HG03108 (cell line): ENCODE data around the gene RASSF7.
A peak's percentile ranks its signal among the peaks of the same experiment; 100 is the strongest.
"Not testable (repeated sequence)": the region's sequence is repeated elsewhere in the genome, so short reads cannot be mapped to it uniquely, and the experiment has no call there.

ENCODE experiments used
- ATAC-seq: cut with Tn5 transposase; IDR thresholded peaks from one replicate; pipeline ENCODE4 v1.9.1; 2021; ENCODE audit warnings: moderate library complexity; ENCODE audit not compliant: unreplicated experiment

The RASSF7 gene

DNA sequence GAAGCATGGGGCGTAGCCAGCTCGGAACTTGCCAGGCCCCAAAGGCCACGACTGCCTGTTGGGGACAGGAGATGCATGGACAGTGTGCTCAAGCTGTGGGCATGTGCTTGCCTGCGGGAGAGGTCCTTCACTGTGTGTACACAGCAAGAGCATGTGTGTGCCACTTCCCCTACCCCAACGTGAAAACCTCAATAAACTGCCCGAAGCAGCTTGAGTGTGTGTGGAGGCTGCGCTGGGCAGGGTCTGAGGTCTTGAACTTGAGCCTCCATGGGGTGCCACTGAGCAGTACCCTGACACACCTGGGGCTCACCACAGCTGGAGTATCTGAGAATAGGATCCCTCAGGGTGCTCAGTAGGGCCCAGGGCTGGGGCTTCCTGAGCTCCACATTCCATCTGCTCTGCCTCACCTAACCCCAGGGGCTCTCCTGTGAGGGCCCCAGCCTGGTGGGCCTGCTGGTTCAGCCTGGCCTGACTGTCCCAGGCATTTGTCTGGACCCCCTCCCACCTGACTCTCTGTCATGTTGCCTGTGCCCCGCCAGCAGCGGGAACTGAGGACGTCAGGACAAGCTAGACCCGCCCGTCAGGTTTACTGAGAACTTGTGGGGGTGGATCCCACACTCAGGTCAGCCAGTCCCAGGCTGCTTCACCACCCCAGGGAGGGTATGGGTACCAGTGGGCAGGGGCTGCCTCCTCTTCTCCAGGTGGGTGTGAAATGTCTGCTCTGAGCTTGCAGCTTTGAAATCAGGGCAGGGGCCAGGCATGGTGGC is 3.2 kb downstream of the RASSF7 start:
- ATAC-seq = no peak

DNA sequence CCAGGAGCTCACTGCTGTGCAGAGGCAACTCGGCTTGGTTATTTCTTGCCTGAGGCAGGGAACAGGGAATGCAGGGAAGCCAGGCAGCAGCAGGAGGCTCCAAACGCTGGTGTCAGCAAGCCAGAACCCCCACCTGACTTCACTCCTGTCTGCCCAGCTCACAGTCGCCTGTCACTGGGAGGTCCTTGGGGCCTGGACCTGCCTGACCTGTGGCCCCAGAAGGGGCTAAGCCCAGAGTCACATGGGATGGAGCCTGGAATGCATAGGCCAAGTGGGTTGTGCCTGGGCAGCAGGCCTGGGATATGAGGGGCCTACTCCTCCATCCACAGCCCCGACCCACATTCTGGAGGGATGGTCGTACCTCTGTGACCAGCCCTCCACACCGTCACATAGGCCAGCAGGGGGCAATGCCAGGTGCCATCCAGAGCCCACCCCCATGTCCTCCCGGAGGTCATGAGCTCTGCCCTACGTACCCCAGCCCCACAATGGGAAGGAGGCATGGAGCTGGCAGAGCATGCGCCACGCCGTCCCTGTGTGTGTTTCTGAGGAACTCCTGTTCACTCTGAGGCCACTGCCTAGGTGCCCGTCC is 5.2 kb downstream of the RASSF7 start:
- ATAC-seq = no peak

DNA sequence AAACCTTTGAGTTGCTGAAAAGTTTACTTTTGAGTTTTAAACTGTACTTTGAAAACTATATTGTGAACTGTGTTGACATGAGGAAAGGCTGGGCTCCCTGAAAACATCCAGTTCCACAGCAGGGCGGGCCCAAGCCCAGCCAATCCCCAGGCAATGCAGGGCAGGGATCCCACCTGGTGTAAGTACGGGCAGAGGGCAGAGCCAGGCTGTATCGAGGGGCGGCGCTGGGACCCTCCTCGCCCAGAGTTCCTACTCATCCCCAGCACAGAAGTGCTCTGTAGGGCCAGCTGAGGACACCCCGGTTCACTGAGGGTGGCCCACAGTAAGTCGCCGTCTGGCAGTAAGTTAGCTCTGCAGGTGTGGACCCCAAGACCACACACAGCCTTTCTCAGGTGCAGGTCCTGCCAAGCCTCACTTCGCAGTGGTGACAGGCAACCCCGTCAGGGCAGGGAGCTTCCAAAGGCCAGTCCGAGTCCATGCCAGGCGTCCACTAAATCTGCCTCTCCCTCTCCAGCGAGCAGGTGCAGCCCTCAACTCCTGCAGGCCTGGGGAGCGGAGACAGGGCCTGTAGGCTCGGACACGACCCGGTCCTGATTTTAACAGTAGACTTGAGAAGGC is 6.3 kb downstream of the RASSF7 start:
- ATAC-seq = no peak

DNA sequence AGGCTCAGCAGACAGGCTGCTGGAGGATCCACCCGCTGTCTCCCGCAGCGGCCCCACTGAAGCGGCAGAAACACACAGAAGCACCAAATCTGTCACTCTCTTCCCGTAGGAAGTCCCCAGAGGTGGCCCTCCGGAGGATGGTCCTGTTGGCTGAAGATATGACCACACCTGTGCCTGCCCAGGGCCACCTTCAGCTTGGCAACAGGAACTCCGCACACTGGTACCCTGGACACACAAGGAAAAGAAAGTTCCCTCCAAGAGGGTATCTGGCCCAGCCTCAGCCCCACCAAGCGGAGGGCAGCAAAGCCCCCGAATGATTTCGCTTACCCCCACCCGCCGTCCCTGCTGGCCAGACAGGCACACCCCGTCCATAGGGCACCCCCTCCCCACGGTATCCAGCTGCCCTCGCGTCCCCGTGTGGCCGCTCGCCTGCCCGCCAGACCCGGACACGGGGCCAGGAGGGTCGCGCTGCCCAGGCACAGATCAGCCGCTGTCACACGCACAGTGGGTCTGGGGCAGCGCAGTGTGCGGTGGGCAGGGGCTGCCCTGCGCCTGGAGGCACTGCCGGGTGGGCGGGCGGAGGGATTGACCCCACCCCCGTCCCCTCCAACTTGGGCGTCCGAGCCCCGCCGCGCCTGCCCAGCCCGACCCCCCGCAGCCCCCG is 7.0 kb downstream of the RASSF7 start:
- no peak for ATAC-seq

DNA sequence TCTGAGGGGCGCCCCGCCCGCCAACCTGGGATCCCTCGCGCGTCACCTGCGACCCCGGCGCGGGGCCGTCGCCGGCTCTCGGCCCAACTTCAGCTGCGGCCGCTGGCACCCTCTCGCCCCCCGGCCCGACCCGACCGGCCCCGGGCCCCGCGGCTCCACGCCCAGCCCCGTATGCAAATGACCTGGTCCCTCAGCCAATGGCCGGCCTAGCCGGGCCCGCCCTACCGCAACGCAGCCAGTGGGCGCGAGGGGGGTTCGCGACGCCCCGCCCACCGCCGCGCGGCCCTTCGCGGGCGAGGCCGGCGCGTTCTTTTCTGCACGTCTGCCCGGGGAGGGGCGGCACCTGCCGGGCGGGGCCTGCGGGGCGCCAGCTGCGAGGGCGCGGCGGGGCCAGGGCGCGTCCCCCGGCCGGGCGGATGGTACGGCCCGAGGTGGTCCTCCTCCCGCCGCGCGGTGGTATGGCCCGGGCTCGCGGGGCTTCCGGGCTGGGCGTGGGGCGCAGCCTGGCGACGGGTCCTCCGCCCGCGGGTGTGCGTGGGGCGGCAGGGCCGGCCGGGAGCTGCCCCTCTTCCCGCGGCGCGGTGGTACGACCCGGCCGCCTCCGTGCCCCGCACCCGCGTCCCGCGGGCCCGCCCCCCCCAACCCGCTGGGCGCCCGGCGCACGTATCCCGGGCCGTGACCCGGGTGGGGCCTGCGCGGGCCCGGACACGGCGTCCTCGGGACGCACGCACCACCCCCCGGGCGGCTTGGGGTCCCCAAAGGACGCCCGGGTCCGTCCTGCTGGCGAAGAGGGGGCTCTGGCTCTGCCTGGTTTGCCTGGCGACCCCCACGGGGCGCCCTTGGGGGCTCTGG is 7.8 kb downstream of the RASSF7 start:
- peak; percentile 85 for ATAC-seq

DNA sequence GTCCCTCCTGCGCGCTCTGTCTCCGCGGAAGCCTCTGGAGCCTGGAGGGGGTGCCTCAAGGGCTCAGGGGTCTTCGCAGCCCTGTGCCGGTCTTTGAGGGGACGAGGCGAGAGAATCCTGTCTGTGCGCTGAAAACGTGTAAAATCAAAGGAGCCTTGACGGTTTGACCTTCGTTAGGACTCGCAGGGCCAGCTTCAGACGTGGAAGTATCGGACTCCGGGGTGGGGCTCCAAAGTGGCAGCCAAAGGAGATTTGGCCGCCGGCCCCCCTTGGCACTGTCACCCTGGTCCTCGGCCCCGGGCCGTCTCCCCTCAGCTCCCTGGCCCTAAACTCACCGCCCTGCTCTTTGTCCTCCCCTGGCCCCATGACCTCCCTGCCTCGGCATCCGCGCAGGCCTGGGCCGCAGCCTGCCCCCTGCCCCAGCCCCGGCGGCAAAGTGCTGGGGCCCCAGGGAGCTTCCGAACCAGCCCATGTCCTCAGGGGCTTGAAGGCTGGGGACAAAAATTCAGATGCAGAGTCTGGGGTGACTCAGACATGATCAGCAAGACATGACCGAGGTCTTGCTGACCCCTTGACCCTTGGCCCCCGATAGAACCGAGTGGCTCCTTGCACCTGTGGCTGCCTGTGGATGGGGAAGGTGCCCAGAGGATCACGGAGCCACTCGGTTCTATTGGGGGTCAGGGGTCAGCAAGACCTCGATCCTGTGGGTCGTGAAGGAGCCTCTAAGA is 8.6 kb downstream of the RASSF7 start:
- no peak for ATAC-seq

DNA sequence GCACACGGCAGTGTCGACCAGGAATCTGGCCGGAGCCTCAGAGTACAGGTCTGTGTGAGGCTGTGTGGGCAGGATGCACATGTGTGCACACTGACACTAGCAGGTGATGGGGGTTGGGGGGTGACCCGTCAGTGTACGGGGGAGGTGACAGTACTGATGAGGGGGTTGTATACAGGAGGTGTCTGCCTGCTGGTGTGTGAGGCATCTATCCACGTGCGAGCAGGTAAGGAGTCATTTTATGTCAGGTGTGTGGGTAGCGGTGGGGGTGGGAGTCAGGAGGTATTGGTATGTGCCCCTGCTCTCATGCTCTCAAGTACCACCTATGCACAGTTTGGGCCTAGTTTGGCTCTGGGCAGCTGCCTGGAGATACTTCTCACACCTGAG is 11.0 kb downstream of the RASSF7 start:
- no peak for ATAC-seq

DNA sequence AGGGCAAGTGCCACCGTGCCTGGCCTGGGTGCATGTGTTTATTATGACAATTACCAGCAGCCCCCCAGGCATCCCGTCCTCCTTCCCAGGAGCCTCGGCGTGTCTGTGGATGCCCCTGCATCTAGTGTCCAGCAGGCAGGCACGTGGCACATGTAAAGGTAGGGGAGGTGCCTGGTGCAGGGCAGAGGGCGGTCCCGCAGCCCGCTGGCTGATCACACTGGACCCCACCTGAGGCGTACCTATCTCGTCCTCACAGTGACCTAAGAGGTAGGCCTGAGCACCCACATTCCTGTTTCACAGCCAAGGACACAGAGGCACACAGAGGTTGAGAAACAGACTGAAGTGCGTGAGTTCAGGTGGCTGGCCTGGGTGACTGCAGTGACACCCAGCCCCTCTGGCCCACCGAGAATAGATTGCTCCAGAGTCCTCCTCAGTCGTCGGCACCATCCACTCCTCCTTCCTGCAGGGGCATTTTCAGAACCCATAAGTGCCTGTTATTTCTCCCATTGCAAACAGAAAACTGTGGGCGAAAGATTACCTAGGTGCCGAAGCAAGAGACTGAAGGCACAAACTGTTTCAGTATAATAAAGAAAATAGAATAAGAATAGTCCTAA is 12.5 kb downstream of the RASSF7 start:
- ATAC-seq = no peak

DNA sequence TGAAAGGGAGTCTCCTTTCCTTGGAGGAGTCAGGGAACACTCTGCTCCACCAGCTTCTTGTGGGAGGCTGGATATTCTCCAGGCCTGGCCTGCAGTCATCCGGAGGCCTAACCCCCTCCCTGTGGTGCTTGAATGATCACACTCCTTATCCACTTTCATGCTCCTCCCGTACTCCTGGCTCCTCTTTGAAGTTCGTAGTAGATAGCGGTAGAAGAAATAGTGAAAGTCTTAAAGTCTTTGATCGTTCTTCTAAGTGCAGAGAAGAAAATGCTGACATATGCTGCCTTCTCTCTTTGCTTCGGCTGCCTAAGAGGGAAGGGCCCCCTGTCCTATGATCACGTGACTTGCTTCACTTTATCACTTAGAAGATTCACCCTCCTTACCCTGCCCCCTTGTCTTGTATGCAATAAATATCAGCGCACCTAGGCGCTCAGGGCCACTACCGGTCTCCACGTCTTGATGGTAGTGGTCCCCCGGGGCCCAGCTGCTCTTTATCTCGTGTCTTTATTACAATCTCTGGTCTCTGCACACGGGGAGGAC is 13.3 kb downstream of the RASSF7 start:
- not testable (repeated sequence) for ATAC-seq

DNA sequence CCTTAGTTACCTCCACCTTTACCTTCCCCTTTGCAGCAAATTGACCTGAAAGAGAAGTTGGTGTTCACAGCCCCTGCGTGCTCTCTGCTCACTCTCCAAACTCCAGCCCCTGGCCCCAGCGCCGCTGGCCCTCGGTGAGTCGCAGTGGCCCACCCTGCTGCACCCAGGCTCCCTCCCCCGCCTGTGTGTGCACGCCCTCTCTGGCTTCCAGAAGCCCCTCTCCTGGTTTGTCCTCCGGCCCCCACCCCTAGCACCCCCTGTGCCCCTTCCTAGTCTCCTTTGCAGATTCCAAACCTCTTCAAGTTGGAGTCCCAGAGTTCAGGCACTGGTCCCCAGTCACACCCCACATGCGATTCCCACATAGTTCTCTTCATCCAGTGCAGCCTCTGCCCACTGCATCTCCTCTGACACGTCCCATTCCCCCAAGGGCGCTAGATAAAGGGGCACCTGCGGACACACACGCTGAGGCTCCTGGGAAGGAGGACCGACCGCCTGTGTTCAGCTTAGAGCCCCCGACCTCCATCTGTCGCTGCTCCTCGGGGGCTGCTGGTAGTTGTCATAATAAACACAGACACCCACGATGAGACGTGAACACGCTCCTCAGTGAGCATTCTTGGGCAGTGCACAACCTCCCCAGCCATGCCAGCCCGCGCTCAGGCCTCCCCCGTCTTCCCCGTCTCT is 14.0 kb downstream of the RASSF7 start:
- no peak for ATAC-seq

DNA sequence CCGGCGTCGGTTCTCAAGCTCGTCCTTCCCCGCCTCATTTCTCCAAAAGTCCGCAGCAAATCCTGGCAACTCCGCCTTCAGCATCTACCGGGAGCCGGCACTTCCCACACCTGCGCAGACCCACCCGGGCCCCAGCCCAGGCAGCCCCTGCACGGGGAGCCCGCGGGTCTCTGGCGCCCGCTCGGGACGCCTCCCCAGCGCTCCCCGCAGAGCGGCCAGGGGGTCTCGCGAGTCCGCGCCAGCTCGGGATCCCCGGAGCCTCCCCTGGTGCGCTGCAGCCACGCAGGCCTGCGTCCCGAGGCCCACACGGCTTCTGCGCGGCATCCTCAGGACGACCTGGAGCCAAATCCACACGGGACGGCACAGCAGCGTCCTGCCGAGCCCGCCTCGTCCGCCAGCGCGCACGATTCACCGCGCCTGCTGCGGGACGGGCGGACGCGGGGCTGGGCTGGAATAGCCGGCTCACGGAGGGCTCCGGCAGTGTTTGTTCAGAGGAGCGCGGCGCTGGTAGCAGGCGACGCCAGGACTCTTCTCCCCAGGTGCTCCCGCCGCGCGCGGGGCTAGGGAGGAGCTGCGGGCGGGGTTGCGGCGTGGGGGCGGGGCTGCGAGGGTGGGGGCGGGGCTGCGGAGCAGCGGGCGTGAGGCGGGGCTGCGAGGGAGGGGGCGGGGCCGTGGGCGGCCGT is 14.7 kb downstream of the RASSF7 start:
- peak; percentile 40 for ATAC-seq

DNA sequence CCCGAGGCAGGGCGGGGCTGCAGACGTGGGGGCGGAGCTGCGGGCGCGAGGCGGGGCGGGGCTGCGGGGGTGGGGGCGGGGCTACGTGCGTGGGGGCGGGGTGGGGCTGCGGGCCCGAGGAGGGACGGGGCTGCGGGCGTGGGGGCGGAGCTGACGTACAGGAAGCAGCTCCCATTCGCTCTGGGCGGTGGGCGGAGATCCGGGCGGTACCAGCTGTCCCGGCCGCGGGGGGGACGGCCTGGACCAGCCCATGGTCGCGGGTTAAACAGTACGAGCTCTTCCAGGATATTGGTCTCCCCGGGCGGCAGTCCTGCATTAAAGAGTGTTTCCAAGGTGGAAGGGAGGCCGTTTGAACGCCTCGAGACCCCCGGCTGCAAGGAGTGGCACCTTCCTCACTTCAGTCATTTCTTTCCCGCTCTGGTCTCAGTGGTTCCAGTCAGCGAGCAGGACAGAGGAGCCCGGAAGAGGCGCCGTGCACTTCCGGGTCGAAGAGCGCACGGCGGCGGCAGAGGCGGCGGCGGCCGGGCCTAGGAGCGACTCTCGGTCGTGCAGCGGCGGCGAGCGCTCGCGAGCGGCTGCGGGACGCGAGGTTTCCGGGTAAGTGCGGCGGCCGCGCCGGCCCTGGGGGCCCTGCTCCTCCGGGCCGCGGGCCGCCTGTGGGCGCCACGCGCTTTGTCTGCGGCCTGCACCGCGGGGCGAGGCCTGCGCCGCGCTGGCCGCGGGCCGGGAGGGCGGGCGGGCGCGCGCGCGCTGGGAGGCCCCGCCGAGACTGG is 15.4 kb downstream of the RASSF7 start, which contains the start of gene PHRF1:
Gene PHRF1, plus strand, starts transcription at position 475 of the 773 bp plus-strand sequence. CDS start 5,043 bp downstream, outside the sequence.
- ATAC-seq = peak; percentile 72

DNA sequence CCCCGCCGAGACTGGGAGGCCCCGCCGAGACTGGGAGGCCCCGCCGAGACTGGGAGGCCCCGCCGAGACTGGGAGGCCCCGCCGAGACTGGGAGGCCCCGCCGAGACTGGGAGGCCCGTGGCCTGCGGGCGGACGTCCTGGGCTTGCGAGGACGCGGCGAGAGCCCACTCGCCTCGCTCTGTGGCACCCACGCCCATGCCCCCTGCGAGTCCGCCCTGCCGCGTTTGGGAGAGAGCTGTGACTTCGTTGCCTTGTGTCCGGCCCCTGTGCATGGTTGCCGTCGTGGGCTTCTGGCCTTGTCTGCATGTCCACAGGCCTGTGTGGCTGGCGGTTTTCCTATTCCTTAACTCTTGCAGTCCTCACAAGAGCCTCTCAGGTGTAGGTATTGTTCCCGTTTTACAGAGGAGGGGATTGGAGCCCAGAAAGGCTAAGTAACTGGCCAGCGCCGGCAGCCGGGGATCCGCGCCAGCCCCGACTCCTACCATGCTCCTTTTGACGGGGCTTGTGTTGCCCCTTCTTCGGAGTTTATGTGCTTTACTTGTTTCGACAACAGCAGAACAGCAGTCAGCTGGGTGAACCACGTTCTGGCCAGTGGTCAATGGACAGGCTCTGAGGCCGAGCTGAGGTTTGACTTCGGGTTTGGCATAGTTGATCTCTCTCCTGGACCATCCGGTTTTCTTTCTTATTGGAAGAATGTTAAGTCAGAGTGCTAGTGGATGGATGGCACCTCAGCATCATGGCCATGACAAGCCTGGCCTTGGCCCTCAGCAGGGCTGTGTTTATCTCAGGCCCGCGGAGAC is 16.2 kb downstream of the RASSF7 start:
- ATAC-seq = no peak

DNA sequence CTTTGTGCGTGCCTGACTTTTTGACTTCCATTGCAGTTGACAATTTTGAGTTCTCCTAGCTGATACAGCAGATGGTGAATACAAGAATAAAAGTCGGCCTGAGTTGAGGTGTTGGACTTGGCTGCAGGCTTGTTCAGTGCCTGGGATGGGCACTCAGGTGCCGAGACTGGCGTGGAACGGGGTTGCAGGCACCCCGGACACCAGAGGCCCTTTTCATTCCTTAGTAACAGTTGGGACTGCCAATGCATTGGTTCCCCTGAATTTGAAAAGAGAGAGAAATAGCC is 16.8 kb downstream of the RASSF7 start:
- ATAC-seq = no peak

DNA sequence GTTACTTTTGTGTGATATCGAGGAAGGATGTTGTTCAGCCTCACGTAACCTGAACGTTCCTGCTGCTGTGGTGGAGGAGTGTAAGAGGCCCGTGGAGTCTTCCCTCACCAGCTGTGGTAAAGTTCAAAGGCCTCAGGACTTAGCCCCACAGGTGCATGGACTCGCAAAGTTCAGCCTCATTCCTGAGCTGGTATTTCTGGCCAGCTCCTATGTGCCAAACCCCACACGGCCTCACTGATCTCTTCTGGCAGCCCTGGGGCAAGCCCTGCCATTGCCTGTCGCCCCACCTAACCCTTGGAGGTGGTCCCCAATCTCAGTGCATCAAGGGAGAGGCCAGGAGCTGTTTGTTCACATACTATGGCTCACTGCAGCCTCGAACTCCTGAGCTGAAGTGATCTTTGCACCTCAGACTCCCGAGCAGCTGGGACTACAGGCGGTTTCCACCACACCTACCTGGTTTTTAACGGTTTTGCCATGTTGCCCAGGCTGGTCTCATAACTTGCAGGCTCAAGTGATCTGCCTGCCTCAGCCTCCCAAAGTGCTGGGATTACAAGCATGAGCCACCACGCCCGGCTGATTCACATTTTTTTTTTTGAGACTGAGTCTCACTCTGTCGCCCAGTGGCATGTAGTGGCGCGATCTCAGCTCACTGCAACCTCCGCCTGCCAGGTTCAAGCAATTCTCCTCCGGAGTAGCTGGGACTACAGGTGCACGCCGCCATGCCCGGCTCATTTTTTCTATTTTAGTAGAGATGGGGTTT is 17.7 kb downstream of the RASSF7 start:
- ATAC-seq = no peak
